ENCODE results near the gene ZNF81. TPM values are rescaled to one million over a fixed set of nuclear protein-coding genes. Genes with fewer than 3 reads are reported as not detected.

The ZNF81 gene
- total and polyA plus RNA-seq, 2 of the 4 experiments (the other 2 are of a cell fraction) = 2.1 to 4.5 TPM

DNA sequence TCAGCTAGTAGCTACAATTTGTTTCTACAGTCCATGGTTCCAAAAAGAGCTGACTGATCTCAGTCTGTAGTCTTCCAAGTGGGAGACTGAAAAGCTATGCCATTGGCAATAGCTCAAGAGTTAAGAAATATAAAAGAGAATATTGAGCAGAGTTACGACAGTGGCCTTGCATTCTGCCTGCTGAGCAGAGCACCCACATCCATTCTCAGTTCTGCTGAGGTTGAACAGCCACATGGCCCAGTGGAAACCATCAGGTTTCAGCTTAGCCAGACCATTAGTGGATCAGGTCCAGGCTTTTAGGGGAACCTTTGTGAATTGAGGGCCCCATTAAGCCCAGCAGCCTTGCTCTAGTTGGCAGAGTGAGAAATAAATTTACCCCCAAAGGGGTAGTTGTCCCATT is 28.1 kb downstream of the ZNF81 start:
- Histone ChIP-seq H4K5ac (ENCODE audit: low read depth, low read length) (no peak overlapping the region), H3K36me3 (ENCODE audit: control insufficient read depth, insufficient read depth, low read length) (no peaks in the 10 kb centered on the region), H3K56ac (ENCODE audit: extremely low read depth, insufficient read depth, low read length) (no peak overlapping the region), H3K4me3 (ENCODE audit: insufficient read depth, low read depth, low read length) (no peak overlapping the region), H2AFZ (replicated peaks; ENCODE audit: low read length, poor library complexity) (no peak overlapping the region), H3K79me1 (ENCODE audit: low read depth in 1 of 2, low read length in 2 of 2) (no peaks in the 10 kb centered on the region), H2BK5ac (ENCODE audit: low read depth, low read length, poor library complexity, severe bottlenecking) (no peak overlapping the region), H3K9me1 (ENCODE audit: insufficient read depth, low read length) (no peaks in the 10 kb centered on the region), H3K9ac (ENCODE audit: low read depth, low read length) (no peak overlapping the region), H3K27me3 (ENCODE audit: control insufficient read depth, insufficient read depth, low read length) (no peaks in the 10 kb centered on the region), H2AK5ac (ENCODE audit: low read depth, low read length) (no peak overlapping the region), H4K20me1 (ENCODE audit: insufficient read depth, low read length) (no peaks in the 10 kb centered on the region), H3K4me1 (ENCODE audit: control insufficient read depth, insufficient read depth, low read length) (no peaks in the 10 kb centered on the region), H3K18ac (ENCODE audit: low read depth, low read length) (no peak overlapping the region), H3K4ac (ENCODE audit: low read depth, low read length) (no peak overlapping the region), H3K9me3 (ENCODE audit: control insufficient read depth, insufficient read depth, low read length) (no peaks in the 10 kb centered on the region), H2BK15ac (ENCODE audit: low read depth, low read length) (no peak overlapping the region), H2AK9ac (replicated peaks; ENCODE audit: low read depth, low read length, poor library complexity) (no peak overlapping the region), H4K91ac (ENCODE audit: insufficient read depth, low read depth, low read length) (no peak overlapping the region), H3K14ac (replicated peaks; ENCODE audit: low read depth, low read length) (no peak overlapping the region), H4K8ac (ENCODE audit: low read depth in 2 of 2, low read length in 2 of 2) (no peak overlapping the region), H3K23ac (ENCODE audit: low read depth, low read length) (no peak overlapping the region), H2BK20ac (ENCODE audit: low read depth, low read length) (no peak overlapping the region), H2BK120ac (ENCODE audit: low read depth, low read length) (no peak overlapping the region), H3K4me2 (ENCODE audit: low read depth, low read length) (no peak overlapping the region), H3K27ac (ENCODE audit: insufficient read depth, low read length) (no peak overlapping the region)
- intact Hi-C loops (cut with micrococcal nuclease) (no loop called here), dilution Hi-C loops (cut with HindIII; ENCODE audit: low sequenced_read_pairs, unreplicated experiment) (no loop called here), in situ Hi-C loops (cut with MboI; ENCODE audit: low sequenced_read_pairs) (no loop called here)
- 80% methylated on average over 1 of the region's 1 CpG; no CpG with 5 or more reads in 1 of the 2 experiments for WGBS, 2 experiments (ENCODE audit: extremely low coverage in 2 of 2, insufficient read length in 1 of 2)
- ChIA-PET POLR2A (ENCODE audit: unreplicated experiment) (no interaction called here), CTCF (no interaction called here)
- TF ChIP-seq MXI1 (IDR thresholded peaks at IDR 0.05; ENCODE audit: borderline replicate concordance, low read depth, low read length) = no peak
- TF ChIP-seq MAFK (IDR thresholded peaks at IDR 0.05; ENCODE audit: low read depth, low read length) = no peak
- TF ChIP-seq SMC3 (IDR thresholded peaks at IDR 0.05; ENCODE audit: low read depth, low read length) = no peak
- TF ChIP-seq, protein P1, sequence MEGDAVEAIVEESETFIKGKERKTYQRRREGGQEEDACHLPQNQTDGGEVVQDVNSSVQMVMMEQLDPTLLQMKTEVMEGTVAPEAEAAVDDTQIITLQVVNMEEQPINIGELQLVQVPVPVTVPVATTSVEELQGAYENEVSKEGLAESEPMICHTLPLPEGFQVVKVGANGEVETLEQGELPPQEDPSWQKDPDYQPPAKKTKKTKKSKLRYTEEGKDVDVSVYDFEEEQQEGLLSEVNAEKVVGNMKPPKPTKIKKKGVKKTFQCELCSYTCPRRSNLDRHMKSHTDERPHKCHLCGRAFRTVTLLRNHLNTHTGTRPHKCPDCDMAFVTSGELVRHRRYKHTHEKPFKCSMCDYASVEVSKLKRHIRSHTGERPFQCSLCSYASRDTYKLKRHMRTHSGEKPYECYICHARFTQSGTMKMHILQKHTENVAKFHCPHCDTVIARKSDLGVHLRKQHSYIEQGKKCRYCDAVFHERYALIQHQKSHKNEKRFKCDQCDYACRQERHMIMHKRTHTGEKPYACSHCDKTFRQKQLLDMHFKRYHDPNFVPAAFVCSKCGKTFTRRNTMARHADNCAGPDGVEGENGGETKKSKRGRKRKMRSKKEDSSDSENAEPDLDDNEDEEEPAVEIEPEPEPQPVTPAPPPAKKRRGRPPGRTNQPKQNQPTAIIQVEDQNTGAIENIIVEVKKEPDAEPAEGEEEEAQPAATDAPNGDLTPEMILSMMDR (conservative IDR thresholded peaks at IDR 0.05; ENCODE audit: low read depth, low read length) = no peak
- no peak for TF ChIP-seq FOS (IDR thresholded peaks at IDR 0.05; ENCODE audit: low read depth, low read length)
- TF ChIP-seq NFE2L2 (IDR thresholded peaks at IDR 0.05; ENCODE audit: low read depth, low read length) = no peak
- no peak for TF ChIP-seq CHD1 (IDR thresholded peaks at IDR 0.05; ENCODE audit: low read depth, low read length)
- TF ChIP-seq RCOR1 (IDR thresholded peaks at IDR 0.05; ENCODE audit: insufficient replicate concordance, low read length) = no peak
- no peak for TF ChIP-seq RFX5 (IDR thresholded peaks at IDR 0.05; ENCODE audit: low read depth, low read length)
- no peak for TF ChIP-seq BHLHE40 (IDR thresholded peaks at IDR 0.05; ENCODE audit: low read depth, low read length)
- no peak for TF ChIP-seq POLR2A (IDR thresholded peaks at IDR 0.05; ENCODE audit: low read depth, low read length)
- TF ChIP-seq CEBPB (IDR thresholded peaks at IDR 0.05; ENCODE audit: low read depth, low read length) = no peak
- TF ChIP-seq, protein P2, sequence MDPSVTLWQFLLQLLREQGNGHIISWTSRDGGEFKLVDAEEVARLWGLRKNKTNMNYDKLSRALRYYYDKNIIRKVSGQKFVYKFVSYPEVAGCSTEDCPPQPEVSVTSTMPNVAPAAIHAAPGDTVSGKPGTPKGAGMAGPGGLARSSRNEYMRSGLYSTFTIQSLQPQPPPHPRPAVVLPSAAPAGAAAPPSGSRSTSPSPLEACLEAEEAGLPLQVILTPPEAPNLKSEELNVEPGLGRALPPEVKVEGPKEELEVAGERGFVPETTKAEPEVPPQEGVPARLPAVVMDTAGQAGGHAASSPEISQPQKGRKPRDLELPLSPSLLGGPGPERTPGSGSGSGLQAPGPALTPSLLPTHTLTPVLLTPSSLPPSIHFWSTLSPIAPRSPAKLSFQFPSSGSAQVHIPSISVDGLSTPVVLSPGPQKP (IDR thresholded peaks at IDR 0.05; ENCODE audit: borderline replicate concordance, low read depth, low read length) = no peak
- ATAC-seq (ENCODE audit: low read depth) (no peak), DNase-seq (no peak)
- BruUV-seq (replicated peaks) = no TSS peak
